ENCODE results near the gene APOBEC3C.
"Not testable (repeated sequence)": the region's sequence is repeated elsewhere in the genome, so short reads cannot be mapped to it uniquely, and the experiment has no call there.

DNA sequence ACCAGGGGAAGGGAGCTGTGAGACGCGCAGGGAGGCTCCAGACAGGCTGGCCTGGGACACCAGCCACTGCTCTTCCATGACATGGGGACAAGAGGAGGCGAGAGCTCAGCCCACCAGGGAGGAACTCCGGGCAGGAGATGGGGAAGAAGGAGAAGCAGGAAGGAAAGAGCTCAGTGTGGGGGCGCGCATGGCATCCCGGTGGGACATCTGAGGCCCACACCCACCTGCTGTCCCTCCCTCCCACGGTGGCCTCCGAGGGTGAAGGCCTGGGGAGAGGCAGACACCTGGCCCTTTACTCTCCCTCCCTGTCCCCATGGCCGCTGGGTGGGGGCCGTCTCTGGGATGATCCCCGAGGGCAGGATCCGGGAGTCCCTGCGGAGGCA, 26.1 kb downstream of the APOBEC3C start:
- not testable (repeated sequence) for TF ChIP-seq POLR2A (IDR thresholded peaks at IDR 0.05; ENCODE audit: low read length); GATA1 (IDR thresholded peaks at IDR 0.05; ENCODE audit: low read depth, low read length)

All from erythroblast (primary cell).